Spleen (tissue), 11 donors: Measurements from ENCODE around the gene ADORA1. TPM values are rescaled to one million over a fixed set of nuclear protein-coding genes. Genes with fewer than 3 reads are reported as not detected.
A peak's percentile ranks its signal among the peaks of the same experiment; 100 is the strongest.

Experiments used
- DNase-seq: peaks from one replicate; pipeline ENCODE4 v3.0.0-alpha.2; 2020
- H3K27ac ChIP-seq, 8 donors: fragments of 200-600 bp; sonication (generic) in 7 of 8; 1 replicate in 4 of 8; 2 replicates in 4 of 8; pipeline versions ENCODE4 v1.5.0 to v1.8.0; 2016 to 2021; ENCODE audit warnings: inconsistent platforms in 4 of 8, mild to moderate bottlenecking in 4 of 8, moderate library complexity in 1 of 8
- H3K27me3 ChIP-seq, 7 donors: fragments of 200-600 bp; sonication (generic) in 6 of 7; replicated peaks in 1 of 7; 1 replicate in 4 of 7; 2 replicates in 3 of 7; pipeline versions ENCODE4 v1.5.0 to v1.8.0; 2016 to 2021; ENCODE audit warnings: inconsistent platforms in 3 of 7, mild to moderate bottlenecking in 1 of 7
- H3K36me3 ChIP-seq, 6 donors: fragments of 200-600 bp; sonication (generic) in 5 of 6; 1 replicate in 4 of 6; 2 replicates in 2 of 6; pipeline versions ENCODE4 v1.5.0 to v1.8.0; 2016 to 2021; ENCODE audit warnings: inconsistent platforms in 2 of 6
- H3K4me1 ChIP-seq, 6 donors: fragments of 200-600 bp; sonication (generic) in 5 of 6; 1 replicate in 3 of 6; 2 replicates in 3 of 6; pipeline versions ENCODE4 v1.5.0 to v1.8.0; 2016 to 2021; ENCODE audit warnings: inconsistent platforms in 3 of 6
- H3K4me3 ChIP-seq, 8 donors: fragments of 200-600 bp; sonication (generic) in 7 of 8; 1 replicate in 4 of 8; 2 replicates in 4 of 8; pipeline versions ENCODE4 v1.5.0 to v1.8.0; 2016 to 2021; ENCODE audit warnings: inconsistent platforms in 4 of 8, mild to moderate bottlenecking in 4 of 8, moderate library complexity in 2 of 8
- H3K9me3 ChIP-seq, 8 donors: fragments of 200-600 bp; sonication (generic) in 7 of 8; 1 replicate in 4 of 8; 2 replicates in 4 of 8; pipeline versions ENCODE4 v1.5.0 to v1.8.0; 2016 to 2021; ENCODE audit warnings: inconsistent platforms in 4 of 8
- POLR2A ChIP-seq, 3 donors: fragments of 450-650 bp; IDR thresholded peaks; one replicate each; pipeline ENCODE4 v1.5.1; 2017; ENCODE audit warnings: antibody characterized with exemption in 3 of 3, mild to moderate bottlenecking in 1 of 3
- POLR2AphosphoS5 ChIP-seq, 3 donors: sonication (generic); formaldehyde crosslinking; IDR thresholded peaks; one replicate each; pipeline ENCODE4 v1.5.1; 2017; ENCODE audit warnings: antibody characterized with exemption in 3 of 3
- WGBS, 5 donors: extraction: QIAGEN DNeasy Blood & Tissue Kit in 3 of 5; methylation state at CpG; one replicate each; pipeline versions ENCODE4 v1.1.5 to v1.1.7; 2013 to 2018; 5-methylcytosine and 5-hydroxymethylcytosine counted together
- intact Hi-C: fragments of 100-400 bp; cut with DNase I; formaldehyde crosslinking; loops from one replicate; pipeline ENCODE4 v1.15.0; 2023; ENCODE audit warnings: low total_unique reads
- polyA plus RNA-seq, 3 donors: library from polyadenylated mRNA; stranded (reverse); fragments of 200-250 nt; gene quantifications; one replicate each; pipeline ENCODE4 v1.2.1, GENCODE V29; 2013
- total RNA-seq, 7 donors: library from RNA; depleted of rRNA in 3 of 7; stranded (reverse); fragments of >200 nt in 3 of 7; fragmentation: NEBNext Ultra II Directional in 4 of 7; extraction: Animal tissue kit (Norgen Biotek cat#: 25700) in 4 of 7; gene quantifications; one replicate each; pipeline versions ENCODE4 v1.1.0 to v1.2.1, GENCODE V29; 2016 to 2021
- TF ChIP-seq, protein P1 (sequence below), 11 experiments: fragments of 200-600 bp in 7 of 11; fragments of 450-650 bp in 4 of 11; sonication (generic) in 4 of 11; IDR thresholded peaks in 8 of 11; conservative IDR thresholded peaks in 3 of 11; 1 replicate in 7 of 11; 2 replicates in 4 of 11; pipeline versions ENCODE4 v1.4.0 to v1.8.0; 2016 to 2021; ENCODE audit warnings: antibody characterized with exemption in 11 of 11, inconsistent platforms in 4 of 11, mild to moderate bottlenecking in 1 of 11
- donor health status: healthy with polysubstance abuse.
- donor health status: DM: no; HTN: no; CAD: no; lungs with moderate emphysema.
- donor health status: DM: no; HTN: no; CAD: no.
- donor health status: Bipolar disorder and iron deficiency.
- donor health status: healthy.
- donor health status: DM: no; HTN: no; CAD: no.
- donor health status: DM: yes; HTN: yes; CAD: no.

Gene ADORA1
- total and polyA plus RNA-seq, 10 donors = 0.37 to 13.5 (median 5.3) TPM

DNA sequence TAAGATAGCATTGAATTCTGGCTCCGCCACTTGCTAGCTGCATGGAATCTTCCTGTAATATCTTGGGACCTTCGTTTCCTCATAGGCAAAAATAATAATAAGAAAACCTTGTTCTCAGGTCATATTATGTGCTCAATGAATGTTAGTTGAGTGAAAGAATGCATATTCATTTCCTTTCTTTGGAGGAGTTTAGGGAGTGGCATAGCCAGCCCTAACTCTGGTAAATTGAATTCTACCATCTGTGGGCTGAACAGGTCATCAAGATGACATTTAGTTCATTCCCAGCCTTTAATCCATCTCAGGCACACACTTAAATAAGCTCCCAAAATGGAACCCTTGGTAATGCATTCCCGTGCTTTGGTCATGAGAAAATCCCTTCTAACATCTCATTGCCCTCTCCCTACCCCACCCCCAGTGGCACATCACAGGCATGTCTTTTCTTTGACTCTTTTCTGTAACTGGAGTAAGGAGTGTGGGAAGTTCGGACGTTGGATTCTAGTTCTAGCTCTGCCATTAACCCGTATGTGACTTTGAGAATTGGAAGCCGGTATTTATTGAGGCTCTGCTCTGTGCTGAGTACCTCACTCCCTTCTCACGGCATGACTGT lies 28.5 kb upstream of the ADORA1 start:
- WGBS, 5 donors = 74 to 87% (median 83%) methylated on average over 8 of the region's 8 CpGs
- Histone ChIP-seq H3K9me3 (peaks cover 0 to 28% (median 23%) of the 10 kb centered on the region in 8 donors), H3K27ac (peak overlapping the region in 1 of 8 donors; percentile 62), H3K27me3 (peaks cover 0 to 20% (median 0%) of the 10 kb centered on the region in 7 donors), H3K4me1 (peaks cover 0 to 9% (median 3%) of the 10 kb centered on the region in 6 donors), H3K4me3 (no peak overlapping the region), H3K36me3 (no peaks in the 10 kb centered on the region)
- TF ChIP-seq, protein P1, sequence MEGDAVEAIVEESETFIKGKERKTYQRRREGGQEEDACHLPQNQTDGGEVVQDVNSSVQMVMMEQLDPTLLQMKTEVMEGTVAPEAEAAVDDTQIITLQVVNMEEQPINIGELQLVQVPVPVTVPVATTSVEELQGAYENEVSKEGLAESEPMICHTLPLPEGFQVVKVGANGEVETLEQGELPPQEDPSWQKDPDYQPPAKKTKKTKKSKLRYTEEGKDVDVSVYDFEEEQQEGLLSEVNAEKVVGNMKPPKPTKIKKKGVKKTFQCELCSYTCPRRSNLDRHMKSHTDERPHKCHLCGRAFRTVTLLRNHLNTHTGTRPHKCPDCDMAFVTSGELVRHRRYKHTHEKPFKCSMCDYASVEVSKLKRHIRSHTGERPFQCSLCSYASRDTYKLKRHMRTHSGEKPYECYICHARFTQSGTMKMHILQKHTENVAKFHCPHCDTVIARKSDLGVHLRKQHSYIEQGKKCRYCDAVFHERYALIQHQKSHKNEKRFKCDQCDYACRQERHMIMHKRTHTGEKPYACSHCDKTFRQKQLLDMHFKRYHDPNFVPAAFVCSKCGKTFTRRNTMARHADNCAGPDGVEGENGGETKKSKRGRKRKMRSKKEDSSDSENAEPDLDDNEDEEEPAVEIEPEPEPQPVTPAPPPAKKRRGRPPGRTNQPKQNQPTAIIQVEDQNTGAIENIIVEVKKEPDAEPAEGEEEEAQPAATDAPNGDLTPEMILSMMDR (IDR thresholded peaks at IDR 0.05 in 8 of 11, conservative IDR thresholded peaks at IDR 0.05 in 3 of 11) = no peak
- no peak for DNase-seq
- intact Hi-C loops = no loop called here

DNA sequence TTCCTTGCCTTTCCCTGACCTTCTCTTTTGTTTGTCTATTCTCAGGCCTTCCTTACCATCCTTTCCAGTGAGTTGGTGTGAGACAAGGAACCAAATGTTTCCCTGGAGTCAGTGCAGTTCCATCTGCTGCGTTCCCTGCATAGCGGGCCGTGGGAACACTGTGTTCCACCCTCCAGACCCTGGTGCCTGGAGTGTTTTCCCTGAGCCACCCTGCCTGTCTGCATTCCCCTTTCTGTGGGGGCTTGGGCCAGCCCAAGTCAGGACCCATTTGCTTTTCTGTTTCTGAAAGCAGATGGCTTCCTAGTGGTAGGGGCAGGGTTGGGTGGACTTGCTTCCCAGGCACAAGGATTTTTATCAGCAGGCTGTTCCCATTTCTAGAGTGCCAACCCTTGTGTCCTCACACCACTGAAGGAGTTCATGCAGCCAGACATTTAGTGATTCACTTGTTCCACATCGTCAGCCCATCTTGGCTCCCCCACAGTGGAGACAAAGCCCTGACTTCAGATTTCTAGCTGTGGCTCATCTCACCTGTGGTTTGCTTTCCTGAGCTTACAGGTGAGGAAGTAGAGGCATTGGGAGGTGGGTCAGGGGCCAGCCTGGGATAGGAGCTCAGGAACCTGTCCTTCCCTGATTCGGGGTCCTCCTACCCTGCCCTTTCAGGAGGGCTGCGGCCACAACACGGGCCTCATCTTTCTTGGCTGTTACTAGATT lies 27.6 kb upstream of the ADORA1 start:
- H3K9me3 ChIP-seq = peaks cover 0 to 29% (median 17%) of the 10 kb centered on the region in 8 donors
- peaks cover 0 to 9% (median 3%) of the 10 kb centered on the region in 6 donors for H3K4me1 ChIP-seq
- H3K27ac ChIP-seq = peak overlapping the region in 2 of 8 donors; percentile 14 to 62
- intact Hi-C loops = no loop called here
- peaks cover 0 to 20% (median 0%) of the 10 kb centered on the region in 7 donors for H3K27me3 ChIP-seq
- no peak overlapping the region for H3K4me3 ChIP-seq
- WGBS, 5 donors = 85 to 95% (median 90%) methylated on average over 7 of the region's 7 CpGs
- no peak for DNase-seq
- H3K36me3 ChIP-seq = no peaks in the 10 kb centered on the region
- TF ChIP-seq POLR2A (IDR thresholded peaks at IDR 0.05) (no peak), POLR2AphosphoS5 (IDR thresholded peaks at IDR 0.05) (no peak)
- TF ChIP-seq, protein P1 (IDR thresholded peaks at IDR 0.05 in 8 of 11, conservative IDR thresholded peaks at IDR 0.05 in 3 of 11) = no peak

DNA sequence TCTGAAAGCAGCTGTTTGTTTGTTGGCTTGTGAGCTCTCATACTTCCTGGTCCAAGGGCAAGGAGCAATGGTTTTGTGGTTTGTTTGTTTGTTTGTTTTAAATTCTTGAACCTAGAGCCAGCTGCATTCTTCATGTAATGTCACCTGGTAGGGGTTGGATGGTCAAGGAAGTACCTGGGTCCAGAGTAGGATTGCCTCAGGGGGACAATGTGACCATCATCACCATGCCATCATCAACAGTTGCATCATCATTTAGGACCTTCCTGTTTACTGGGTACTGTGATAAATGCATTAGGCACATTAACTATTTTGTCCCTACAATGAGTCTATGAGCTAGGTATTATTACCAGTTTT lies 27.0 kb upstream of the ADORA1 start:
- TF ChIP-seq POLR2AphosphoS5 (IDR thresholded peaks at IDR 0.05) (no peak), POLR2A (IDR thresholded peaks at IDR 0.05) (no peak)
- TF ChIP-seq, protein P1 (IDR thresholded peaks at IDR 0.05 in 8 of 11, conservative IDR thresholded peaks at IDR 0.05 in 3 of 11) = no peak
- DNase-seq = no peak
- Histone ChIP-seq H3K4me3 (no peak overlapping the region), H3K27ac (peak overlapping the region in 2 of 8 donors; percentile 14 to 62), H3K36me3 (no peaks in the 10 kb centered on the region), H3K4me1 (peaks cover 0 to 9% (median 3%) of the 10 kb centered on the region in 6 donors), H3K27me3 (peaks cover 0 to 20% (median 0%) of the 10 kb centered on the region in 7 donors), H3K9me3 (peaks cover 0 to 25% (median 13%) of the 10 kb centered on the region in 8 donors)
- intact Hi-C loops = no loop called here
